Hippocampal formation (tissue), 2 donors: ENCODE data around the gene MMP24.
"Not testable (repeated sequence)": the region's sequence is repeated elsewhere in the genome, so short reads cannot be mapped to it uniquely, and the experiment has no call there.

Source experiments
- DNase-seq, 2 donors: peaks; one replicate each; lab custom pipeline; 2025; lab: John Stamatoyannopoulos, UW

Gene MMP24

DNA sequence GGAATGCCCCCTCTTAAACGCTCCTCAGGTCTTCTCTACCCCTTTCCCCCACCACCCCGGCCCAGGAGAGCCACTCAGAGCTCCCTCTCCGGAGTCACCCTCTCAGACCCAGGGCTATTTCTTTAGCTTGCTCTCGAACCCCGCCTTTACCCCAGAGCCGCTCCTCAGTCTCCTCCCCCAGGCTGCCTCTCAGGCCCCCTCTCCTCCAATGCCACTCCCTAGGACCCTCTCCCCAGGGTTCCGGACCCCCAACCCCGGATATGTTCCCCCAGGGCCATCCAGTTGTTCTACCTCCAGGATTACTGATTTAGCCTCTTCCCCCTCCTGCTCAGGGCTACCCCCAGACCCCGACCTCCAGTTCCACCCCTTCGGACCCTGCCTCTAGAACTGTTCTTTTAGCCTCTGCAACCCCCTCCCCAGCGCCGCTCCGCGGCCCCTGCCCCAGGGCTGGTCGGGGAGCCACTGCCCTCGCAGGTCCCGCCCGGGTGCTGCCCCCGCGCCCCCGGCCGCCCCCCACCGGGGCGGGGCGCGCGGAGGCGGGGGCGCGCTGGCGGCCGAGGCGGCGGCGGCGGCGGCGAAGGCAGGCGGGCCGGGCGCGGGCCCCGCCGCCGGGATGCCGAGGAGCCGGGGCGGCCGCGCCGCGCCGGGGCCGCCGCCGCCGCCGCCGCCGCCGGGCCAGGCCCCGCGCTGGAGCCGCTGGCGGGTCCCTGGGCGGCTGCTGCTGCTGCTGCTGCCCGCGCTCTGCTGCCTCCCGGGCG is at the start of gene MMP24:
TSS of gene MMP24 (plus strand) at position 565 of the 758 bp plus-strand sequence. CDS start at position 614, 49 bp downstream.
- DNase-seq = no peak

DNA sequence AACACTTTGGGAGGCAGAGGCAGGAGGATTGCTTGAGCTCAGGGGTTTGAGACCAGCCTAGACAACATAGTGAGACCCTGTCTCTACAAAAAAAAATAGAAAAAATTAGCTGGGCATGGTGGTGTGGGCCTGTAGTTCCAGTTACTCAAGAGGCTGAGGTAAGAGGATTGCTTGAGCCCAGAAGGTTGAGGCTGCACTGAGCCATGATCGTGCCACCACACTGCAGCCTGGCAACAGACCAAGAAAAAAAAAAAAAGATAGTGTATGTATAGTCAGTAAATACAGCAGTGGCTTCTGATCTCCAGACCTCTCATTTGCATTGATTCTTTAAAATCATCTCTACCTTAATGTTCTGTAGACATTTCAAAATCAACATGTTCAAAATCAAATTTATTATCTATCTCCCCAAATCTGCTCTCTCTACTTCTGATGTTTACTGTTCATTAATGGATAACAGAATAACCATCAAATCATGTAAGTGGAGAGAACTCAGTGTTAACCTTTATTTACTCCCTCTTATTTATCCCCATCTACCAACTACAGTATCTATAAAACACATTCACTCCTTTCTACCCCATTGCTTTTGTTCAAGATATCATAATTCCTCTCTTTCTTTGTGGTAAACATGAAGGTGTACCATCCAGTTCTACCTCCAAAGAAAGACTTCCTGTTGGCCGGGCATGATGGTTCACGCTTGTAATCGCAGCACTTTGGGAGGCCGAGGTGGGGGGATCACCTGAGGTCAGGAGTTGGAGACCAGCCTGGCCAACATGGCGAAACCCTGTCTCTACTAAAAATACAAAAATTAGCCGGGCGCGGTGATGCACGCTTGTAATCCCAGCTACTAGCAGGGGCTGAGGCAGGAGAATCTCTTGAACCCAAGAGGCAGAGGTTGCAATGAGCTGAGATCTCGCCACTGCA is 46.9 kb upstream of the MMP24 start:
- DNase-seq = no peak

DNA sequence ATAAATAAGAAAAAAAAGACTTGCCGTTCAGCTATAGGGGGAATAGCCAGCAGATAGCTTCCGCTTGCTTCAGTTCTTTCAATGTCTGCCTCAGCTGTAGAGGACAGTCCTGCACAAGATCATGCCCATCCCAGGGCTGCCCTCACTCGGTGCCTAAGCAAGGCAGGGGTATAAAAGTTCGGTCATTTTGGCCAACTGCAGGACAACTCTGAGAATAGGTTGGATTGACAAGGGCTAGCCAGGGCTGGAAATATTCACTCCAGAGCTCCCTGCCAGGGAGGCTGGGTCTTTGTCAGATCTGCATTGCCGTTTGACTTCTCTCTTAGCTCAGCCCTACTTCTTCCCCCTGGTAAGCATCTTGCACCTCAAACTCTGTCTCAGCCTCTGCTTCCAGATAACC is 46.2 kb upstream of the MMP24 start:
- no peak for DNase-seq

DNA sequence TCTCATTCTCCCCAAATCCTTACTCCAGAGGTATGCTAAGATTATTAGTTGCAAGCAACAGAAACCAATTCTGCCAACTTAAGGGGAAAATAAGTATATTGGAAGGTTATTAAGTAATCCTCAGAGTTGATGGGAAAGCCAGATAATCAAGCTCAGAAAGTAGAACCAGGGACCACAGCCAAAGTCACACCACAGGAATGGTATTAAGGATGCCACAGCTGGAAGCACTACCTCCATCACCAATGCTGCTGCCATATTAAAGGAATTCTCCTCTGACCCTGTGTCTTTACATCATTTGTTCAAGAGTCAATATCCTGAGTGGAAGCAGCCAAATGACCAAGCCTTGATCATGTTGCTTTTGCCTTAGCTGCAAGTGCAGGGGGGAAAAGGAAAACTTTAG is 44.8 kb upstream of the MMP24 start:
- no peak for DNase-seq

DNA sequence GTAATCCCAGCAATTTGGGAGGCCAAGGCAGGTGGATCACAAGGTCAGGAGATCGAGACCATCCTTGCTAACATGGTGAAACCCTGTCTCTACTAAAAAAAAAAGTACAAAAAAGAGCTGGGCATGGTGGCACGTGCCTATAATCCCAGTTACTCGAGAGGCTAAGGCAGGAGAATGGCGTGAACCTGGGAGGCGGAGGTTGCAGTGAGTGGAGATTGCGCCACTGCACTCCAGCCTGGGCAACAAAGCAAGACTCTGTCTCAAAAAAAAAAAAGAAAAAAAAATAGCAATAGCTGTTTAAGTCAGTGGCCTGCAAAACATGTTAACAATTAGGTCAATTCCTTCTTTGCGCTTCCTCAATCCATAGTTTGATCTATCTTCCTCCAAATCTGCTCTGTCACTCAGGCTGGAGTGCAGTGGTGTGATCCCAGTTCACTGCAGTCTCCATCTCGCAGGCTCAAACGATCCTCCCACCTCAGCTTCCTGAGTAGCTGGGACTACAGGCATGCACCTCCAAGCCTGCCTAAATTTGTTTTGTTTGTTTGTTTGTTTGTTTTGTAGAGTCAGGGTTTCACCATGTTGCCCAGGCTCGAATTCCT is 39.7 kb upstream of the MMP24 start:
- not testable (repeated sequence) for DNase-seq

DNA sequence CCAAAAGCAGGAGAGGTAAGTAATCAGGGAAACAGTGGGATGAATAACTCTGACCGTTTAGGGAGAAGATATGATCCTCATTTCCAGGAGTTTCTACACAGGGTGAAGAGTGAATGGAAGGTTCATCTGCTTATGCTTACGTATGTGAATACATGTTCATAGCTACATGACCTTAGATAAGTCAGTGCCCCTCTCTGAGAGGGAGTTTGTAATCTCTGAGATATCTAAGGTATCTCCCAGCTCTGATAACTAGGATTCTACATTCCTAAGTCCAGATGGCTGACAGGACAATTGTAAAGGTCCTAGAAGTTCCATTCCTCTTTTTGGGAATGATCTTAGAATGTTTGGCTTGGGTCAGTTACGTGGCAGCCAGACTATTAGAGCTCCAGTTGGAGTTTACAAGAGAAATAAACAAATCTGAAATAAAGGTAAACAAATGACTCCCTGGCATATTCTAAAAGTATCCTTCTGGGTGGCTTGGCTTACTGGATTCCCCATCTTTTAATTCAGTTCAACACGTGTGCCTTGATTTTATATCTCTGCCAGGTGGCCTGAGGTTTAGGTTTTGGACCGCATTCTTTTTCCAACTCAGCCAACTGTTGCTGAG is 38.8 kb upstream of the MMP24 start:
- DNase-seq = no peak

DNA sequence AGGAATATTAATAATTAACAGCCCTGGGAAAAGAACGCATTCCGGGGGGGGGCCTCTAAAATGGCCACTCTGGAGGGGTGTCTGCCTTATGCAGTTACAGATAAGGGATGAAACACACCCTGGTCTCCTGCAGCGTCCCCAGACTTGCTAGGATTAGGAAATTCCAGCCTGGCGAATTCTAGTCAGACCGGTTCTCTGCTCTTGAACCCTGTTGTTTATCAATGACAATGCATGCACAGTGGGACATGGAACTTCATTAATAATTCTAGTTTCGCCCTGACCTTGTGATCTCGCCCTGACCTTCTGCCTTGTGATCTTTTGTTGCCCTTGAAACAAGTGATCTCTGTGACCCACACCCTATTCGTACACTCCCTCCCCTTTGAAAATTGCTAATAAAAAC is 37.3 kb upstream of the MMP24 start:
- not testable (repeated sequence) for DNase-seq

DNA sequence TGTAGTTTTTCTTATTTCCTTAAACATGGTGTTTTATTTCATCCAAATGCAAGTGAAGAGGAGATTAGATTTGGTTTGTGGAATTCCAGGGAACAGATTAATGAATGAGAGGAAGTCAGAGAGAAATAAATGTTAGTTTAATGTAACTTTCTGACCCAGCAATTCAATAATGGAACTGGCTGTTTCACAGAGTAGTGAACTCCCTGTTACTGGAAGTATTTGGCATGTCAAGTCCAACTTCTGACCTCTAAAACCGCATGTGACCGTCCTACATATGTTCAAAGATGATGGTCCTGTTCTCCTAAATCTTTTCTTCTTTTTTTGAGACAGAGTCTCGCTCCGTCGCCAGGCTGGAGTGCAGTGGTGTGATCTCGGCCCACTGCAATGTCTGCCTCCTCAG is 35.9 kb upstream of the MMP24 start:
- no peak for DNase-seq

DNA sequence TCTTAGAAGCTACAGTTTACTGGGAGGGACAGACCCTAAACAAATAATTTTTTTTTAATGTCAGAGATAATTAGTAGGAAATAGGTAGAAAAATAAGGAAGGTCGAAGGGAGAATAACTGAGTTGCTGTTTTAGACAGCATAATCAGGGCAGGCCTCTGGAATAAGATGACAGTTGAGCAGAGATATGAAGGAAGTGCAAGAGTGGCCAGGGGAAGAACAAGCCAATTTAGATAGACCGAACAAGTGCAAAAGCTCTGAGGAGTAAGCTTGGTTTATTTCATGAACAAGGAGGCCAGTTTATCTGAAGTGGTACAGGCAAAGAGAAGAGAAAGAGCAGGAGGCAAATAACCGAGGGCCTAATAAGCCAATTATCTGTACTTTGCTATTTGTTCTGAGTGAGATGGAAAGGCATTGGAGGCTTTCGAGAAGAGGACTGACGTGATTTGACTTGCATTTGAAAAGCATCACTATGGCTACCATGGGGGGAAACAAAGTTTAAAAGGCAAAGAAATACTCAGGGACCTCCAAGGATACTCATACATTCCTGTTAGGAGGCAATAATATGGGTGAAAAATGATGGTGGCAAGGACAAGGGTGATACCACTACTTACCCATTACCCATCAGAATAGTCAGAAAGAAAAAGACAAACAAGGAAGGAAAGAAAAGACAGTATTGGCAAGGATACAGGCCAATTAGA is 34.9 kb upstream of the MMP24 start:
- DNase-seq = no peak

DNA sequence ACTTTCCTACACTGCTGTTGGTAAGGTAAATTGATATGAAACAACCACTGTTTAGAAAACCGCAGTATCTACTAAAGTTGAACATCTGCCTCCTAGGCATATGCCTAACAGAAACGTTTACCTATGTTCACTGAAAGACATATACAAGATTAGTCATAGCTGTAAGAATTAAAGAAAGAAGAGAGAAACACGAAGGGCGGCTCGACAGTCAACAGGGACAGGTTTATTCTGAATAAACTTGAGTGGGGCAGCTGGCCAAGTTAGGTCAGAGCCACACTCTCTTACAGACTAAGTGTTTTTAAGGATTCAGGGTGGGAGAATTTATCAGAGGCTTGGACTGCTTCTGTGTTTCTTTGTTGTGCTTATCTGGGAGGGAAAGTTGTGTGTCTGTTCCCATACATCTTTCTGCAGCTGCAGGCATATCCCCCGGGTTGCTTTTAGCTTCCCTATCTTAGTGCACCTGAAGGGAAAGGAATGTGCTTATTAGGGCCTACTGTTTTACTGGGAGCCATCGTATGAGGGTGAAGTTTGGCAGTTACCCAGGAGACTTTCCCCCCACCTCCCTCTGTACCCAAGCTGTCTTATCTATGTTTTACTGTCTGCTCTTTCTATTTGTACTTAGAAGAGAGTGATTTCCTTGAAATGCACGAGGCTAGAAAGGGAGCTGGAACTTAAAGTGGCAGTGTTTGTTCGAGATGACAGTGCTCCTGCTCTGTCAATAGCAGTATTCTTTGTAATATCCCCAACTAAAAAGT is 34.2 kb upstream of the MMP24 start:
- no peak for DNase-seq

DNA sequence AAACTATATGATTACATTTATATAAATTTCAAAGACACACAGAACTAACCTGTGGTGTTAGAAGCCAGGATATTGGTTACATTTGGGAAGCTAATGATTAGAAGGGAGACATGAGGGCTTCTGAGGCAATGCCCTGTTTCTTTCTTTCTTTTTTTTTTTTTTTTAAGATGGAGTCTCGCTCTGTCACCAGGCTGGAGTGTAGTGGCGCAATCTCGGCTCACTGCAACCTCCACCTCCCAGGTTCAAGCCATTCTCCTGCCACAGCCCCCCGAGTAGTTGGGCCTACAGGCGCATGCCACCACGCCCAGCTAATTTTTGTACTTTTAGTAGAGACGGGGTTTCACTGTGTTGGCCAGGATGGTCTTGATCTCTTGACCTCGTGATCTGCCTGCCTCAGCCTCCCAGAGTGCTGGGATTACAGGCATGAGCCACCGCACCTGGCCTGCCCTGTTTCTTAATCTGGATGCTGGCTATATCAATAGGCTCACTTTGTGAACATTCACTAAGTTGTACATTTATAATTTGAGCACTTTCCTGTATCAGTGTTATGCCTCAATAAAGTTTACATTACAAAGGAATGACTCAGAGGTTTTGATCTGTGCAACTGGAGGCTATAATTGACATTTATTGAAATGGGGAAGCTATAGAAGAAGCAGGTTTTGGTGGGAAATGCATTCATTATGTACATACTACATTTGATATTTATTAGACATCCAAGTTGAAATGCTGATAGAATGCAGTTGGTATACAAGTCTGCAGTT is 33.3 kb upstream of the MMP24 start:
- not testable (repeated sequence) for DNase-seq

DNA sequence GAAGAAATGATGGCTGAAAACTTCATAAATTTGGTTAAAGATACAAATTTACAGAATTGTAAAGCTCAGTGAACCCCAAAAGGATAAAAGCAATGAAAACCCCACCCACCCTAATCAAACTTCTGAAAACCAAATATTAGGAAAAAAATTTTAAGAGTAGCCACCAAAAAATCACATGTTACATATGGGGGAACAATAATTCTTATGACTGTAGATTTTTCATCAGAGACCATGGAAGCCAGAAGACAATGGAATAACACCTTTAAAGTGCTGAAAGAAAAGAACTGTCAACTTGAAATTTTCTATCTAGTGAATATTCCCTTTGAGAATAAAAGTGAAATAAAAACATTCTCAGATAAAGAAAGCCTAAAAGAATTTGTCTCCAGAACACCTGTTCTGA is 30.2 kb upstream of the MMP24 start:
- no peak for DNase-seq

DNA sequence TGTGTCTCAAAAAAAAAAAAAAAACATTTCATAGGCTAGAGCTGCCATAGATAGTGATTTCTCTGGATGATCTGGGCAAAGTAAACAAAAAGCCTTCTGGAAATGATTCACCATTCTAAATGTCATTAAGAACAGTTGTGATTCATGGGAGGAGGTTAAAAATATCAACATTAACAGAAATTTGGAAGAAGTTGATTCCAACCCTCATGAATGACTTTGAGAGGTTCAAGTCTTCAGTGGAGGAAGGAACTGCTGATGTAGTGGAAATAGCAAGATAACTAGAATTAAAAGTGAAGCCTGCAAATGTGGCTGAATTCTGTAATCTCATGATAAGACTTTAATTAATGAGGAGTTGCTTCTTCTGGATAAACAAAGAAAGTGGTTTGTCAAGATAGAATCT is 26.8 kb upstream of the MMP24 start:
- DNase-seq = no peak

DNA sequence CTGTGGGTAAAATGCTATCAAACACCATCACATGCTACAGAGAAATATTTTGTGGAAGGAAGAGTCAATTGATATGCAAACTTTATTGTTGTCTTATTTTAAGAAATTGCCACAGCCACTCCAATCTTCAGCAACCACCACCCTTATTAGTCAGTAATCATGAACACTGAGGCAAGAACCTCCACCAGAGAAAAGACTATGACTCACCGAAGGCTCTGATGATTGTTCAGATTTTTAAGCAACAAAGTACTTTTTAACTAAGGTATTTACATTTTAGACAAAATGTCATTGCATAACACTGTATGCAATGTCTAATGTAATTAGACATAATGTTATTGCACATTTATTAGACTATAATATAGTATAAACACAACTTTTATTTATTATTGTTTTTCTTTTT is 26.2 kb upstream of the MMP24 start:
- no peak for DNase-seq

DNA sequence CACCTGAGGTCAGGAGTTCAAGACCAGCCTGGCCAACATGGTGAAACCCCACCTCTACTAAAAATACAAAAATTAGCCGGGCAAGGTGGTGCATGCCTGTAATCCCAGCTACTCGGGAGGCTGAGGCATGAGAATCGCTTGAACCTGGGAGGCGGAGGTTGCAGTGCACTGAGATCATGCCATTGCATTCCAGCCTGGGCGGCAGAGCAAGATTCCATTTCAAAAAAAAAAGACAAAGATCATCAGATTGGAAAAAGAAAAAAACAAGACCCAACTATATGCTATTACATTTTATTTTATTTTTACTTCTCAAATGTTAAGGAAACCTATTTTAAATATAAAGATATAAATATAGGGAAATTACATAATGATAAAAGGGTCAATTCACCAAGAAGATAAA is 25.0 kb upstream of the MMP24 start:
- not testable (repeated sequence) for DNase-seq

DNA sequence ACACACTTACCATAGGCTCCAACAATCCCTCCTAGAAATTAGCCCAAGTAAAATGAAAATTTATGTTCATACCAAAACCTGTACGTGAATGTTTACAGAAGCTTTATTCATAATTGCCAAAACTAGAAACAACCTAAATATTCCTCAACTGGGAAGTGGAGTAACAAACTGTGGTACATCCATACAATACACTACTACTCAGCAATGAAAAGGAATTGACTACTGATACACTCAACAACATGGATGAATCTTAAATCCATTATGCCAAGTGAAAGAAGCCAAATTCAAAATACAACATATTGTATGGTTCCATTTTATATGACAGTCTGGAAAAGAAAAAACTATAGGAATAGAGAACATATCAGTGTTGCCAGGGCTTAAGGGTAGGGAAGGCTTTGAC is 19.7 kb upstream of the MMP24 start:
- no peak for DNase-seq

DNA sequence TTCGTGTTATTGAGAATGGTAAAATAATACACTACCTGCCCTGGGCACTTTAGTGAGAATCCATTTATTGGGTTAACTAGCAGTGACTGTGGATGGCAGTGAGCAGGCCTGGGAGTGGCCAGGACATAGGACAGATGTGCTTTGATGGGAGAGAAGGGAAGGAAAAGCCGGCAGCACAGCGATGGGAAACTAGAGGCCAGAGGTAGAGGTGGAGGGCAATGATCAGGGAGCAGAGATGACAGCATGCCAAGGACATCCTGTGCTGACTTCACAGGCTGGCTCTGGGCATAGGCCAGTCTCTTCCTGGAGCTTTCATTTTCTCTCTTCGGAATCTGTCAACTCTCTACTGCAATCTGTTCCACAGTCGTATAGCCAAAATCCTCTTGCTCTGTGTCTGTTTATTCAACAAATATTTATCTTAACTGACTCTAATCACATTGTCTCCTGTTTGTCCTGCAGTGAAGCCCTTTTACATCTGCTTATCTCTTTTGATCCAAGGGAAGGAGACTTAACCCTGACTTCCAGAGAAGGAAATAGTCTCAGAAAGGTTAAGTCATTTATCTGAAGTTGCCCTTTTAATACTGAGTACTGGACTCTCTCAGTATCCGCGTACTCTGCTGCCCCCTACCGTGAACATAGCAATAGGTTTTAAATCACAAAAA is 18.4 kb upstream of the MMP24 start:
- peak; percentile 52 to 64 for DNase-seq

DNA sequence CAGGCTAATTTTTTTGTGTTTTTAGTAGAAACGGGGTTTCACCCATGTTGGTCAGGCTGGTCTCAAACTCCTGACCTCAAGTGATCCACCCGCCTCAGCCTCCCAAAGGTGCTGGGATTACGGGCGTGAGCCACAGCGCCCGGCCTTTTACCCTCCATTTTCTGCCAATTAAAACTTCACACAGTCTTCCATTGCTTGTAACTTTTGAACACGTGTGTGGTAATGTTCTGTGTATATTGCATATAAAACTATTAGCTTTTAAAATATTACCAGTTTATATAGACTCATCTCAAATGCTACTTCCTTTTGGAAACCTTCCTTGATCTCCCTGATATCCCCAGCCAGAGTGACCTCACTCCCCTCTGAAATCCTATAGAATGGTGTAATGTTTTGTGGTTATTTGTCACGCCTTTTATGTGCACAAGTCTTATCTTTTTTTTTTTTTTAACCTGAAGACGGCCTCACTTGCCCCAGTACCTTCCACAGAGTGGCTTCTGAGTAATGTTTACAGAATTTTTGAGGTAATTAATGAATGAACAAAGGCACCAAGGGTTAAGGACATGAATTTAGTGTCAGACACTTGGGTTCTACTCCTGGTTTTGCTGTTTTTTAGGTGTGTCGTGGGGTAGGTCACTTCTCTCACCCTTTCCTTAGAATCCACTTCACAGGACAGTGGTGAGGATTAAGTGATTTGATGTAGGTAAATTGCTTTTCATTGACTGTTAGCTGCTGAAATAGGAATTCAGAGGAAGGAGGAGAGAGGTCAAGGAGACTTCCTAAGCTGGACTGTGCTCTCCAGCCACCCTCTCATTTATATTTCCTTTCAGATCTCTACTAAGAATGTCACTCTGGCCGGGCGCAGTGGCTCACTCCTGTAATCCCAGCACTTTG is 11.2 kb upstream of the MMP24 start:
- DNase-seq = no peak

DNA sequence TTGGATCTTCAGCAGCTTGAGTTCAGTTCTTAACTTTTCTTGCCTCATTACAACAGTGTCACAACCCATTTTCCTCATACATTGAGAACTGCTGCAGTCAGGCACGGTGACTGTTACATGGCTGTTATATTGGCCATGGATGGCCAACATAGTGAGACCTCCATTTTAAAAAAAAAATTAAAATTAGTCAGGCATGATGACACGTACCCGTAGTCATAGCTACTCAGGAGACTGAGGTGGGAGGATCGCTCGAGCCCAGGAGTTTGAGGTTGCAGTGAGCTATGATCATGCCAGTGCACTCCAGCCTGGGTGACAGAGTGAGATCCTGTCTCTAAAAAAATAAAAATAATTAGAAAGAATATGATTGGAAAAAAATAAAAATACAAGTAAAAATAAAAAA is 9.9 kb upstream of the MMP24 start:
- DNase-seq = no peak
